BE2C (cell line): ENCODE data around the gene FBXL5.

Experiments used
- DNase-seq: peaks from one replicate; pipeline ENCODE4 v3.0.0-alpha.2; 2020
- H3K27me3 ChIP-seq: fragments of 250-450 bp; sonication (Bioruptor Pico); 2 replicates; pipeline ENCODE4 v1.5.1; 2020; ENCODE audit warnings: mild to moderate bottlenecking
- H3K36me3 ChIP-seq: fragments of 250-450 bp; sonication (Bioruptor Pico); 2 replicates; pipeline ENCODE4 v1.5.1; 2020; ENCODE audit warnings: mild to moderate bottlenecking
- H3K4me1 ChIP-seq: fragments of 250-450 bp; sonication (Bioruptor Pico); 2 replicates; pipeline ENCODE4 v1.5.1; 2020
- H3K4me3 ChIP-seq: 2 replicates; pipeline ENCODE4 v1.5.1; 2011; ENCODE audit warnings: low read depth, low read length
- H3K9me3 ChIP-seq: fragments of 250-450 bp; sonication (Bioruptor Pico); 2 replicates; pipeline ENCODE4 v1.5.1; 2020
- TF ChIP-seq, protein P1 (sequence below): IDR thresholded peaks from 2 replicates; pipeline ENCODE4 v1.5.1; 2012; ENCODE audit warnings: mild to moderate bottlenecking, low read depth, low read length

The FBXL5 gene

DNA sequence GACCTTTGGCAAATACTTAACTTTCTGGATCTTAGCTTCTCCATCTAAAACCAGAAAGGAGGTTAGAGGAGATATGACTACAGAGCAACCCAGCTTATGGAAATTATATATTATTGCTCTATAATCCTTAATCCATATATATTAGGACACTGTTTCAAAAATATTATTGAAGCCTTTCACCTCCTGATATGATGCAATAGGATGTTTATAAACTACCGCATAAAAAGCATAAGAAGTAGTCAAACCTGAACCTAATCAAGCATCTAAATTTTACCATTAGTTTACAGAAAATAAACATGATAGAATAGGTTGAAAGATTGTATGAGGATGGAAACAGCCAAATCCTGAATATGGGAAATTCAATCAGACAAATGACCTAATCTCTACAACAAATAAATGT lies 20.9 kb upstream of the FBXL5 start:
- Histone ChIP-seq H3K4me3 (no peak overlapping the region), H3K36me3 (no peaks in the 10 kb centered on the region), H3K9me3 (no peaks in the 10 kb centered on the region), H3K4me1 (no peaks in the 10 kb centered on the region; the same call in 1 of the 2 replicates), H3K27me3 (no peaks in the 10 kb centered on the region)
- TF ChIP-seq, protein P1, sequence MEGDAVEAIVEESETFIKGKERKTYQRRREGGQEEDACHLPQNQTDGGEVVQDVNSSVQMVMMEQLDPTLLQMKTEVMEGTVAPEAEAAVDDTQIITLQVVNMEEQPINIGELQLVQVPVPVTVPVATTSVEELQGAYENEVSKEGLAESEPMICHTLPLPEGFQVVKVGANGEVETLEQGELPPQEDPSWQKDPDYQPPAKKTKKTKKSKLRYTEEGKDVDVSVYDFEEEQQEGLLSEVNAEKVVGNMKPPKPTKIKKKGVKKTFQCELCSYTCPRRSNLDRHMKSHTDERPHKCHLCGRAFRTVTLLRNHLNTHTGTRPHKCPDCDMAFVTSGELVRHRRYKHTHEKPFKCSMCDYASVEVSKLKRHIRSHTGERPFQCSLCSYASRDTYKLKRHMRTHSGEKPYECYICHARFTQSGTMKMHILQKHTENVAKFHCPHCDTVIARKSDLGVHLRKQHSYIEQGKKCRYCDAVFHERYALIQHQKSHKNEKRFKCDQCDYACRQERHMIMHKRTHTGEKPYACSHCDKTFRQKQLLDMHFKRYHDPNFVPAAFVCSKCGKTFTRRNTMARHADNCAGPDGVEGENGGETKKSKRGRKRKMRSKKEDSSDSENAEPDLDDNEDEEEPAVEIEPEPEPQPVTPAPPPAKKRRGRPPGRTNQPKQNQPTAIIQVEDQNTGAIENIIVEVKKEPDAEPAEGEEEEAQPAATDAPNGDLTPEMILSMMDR = no peak
- DNase-seq = no peak

DNA sequence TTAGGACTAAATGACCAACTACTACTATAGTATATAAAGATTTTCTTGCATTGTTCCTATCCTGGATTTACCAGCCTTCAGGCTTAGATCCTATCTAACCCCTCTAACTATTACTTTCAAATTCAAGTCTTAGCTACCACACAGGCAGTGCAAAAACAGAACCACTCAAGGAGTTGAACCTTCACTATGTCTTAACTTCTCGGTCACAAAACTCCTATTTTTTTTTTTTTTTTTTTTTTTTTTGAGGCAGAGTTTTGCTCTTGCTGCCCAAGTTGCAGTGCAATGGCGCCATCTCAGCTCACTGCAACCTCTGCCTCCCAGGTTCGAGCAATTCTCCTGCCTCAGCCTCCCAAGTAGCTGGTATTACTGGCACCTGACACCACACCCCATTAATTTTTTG lies 20.2 kb upstream of the FBXL5 start:
- H3K36me3 ChIP-seq = no peaks in the 10 kb centered on the region
- no peak overlapping the region for H3K4me3 ChIP-seq
- TF ChIP-seq, protein P1 = no peak
- no peaks in the 10 kb centered on the region; the same call in 1 of the 2 replicates for H3K4me1 ChIP-seq
- no peak for DNase-seq
- H3K9me3 ChIP-seq = no peaks in the 10 kb centered on the region
- H3K27me3 ChIP-seq = no peaks in the 10 kb centered on the region

DNA sequence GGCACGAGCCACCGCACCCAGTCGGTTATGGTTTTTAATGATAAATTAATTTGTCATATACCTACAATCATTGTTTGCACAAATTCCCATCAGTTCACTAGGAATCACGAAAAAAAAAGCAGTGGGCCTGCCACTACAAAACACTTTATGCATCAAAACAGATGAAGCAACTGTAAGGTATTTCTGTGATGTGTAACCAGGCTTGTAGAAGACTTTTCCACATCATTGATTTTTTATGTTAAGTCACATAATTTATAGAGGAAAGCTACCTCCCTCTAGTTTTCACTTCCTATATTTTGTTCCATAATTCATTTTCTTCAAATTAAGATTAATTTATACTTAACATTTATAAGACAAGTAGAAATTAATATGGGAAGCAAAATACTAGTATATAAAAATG lies 19.8 kb upstream of the FBXL5 start:
- Histone ChIP-seq H3K4me1 (no peaks in the 10 kb centered on the region; the same call in 1 of the 2 replicates), H3K36me3 (no peaks in the 10 kb centered on the region), H3K9me3 (no peaks in the 10 kb centered on the region), H3K27me3 (no peaks in the 10 kb centered on the region), H3K4me3 (no peak overlapping the region)
- TF ChIP-seq, protein P1 = no peak
- no peak for DNase-seq

DNA sequence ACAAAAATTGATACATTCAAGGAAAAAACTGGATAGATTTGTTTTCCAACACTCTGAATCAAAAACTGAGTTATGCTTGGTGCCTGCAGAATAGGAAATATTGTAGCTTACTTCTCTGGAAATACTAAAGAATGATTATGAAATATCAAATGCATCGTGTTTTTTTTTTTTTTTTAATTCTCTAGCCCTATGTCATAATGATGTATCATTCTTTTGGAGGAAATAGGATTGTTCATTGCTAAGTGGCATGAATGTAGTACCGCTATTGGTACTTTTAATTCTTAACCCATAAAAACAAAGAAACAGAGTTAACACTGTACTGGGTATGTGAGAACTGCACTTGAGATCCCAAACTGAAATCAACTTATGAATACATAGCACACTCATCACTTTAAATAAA lies 18.9 kb upstream of the FBXL5 start:
- TF ChIP-seq, protein P1 = no peak
- DNase-seq = no peak
- Histone ChIP-seq H3K27me3 (no peaks in the 10 kb centered on the region), H3K4me1 (no peaks in the 10 kb centered on the region; the same call in 1 of the 2 replicates), H3K9me3 (no peaks in the 10 kb centered on the region), H3K4me3 (no peak overlapping the region), H3K36me3 (no peaks in the 10 kb centered on the region)

DNA sequence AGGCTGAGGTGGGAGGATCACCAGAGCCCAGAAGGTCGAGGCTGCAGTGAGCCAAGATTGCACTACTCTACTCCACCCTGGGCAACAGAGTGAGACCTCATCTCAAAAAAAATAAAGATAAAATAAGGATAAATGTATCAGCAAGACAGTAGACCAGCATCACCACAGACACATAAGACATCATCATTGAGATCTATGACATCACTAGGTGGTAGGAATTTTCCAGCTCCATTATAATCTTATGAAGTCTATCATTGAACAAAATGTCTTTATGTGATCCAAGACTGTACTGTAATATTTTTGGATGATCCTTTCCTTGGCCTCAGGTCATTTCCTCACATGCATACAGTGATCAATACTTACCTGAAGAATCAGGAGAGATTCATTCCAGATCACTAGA lies 18.2 kb upstream of the FBXL5 start:
- H3K4me1 ChIP-seq = no peaks in the 10 kb centered on the region; the same call in 1 of the 2 replicates
- no peaks in the 10 kb centered on the region for H3K27me3 ChIP-seq
- no peaks in the 10 kb centered on the region for H3K36me3 ChIP-seq
- no peaks in the 10 kb centered on the region for H3K9me3 ChIP-seq
- H3K4me3 ChIP-seq = no peak overlapping the region
- DNase-seq = no peak
- TF ChIP-seq, protein P1 = no peak

GRCh38 chr4:15672101-15672500 lies 16.9 kb upstream of the FBXL5 start:
- TF ChIP-seq, protein P1 = no peak
- Histone ChIP-seq H3K36me3 (peaks cover 2% of the 10 kb centered on the region; the same call in 1 of the 2 replicates), H3K9me3 (no peaks in the 10 kb centered on the region), H3K27me3 (no peaks in the 10 kb centered on the region), H3K4me3 (no peak overlapping the region), H3K4me1 (no peaks in the 10 kb centered on the region)
- DNase-seq = no peak
